HCT116 (cell line): ENCODE measurements around the gene MXRA7. TPM values are rescaled to one million over a fixed set of nuclear protein-coding genes. Genes with fewer than 3 reads are reported as not detected.

Experiments used
- ATAC-seq: fragments of 200-7000 bp; cut with Tn5 transposase; 2 replicates; pipeline ENCODE4 v1.9.1; 2020; ENCODE audit warnings: mild to moderate bottlenecking, moderate library complexity
- BruUV-seq: library from RNA; stranded (reverse); fragments of 400-500 nt; replicated peaks from 2 replicates; lab custom pipeline; 2021; lab: Mats Ljungman, UMichigan
- CTCF ChIA-PET: fragments of 300-600 bp; sonication (Branson Sonifier 250); formaldehyde crosslinking; loops from one replicate; lab custom pipeline; 2021; ENCODE audit warnings: antibody characterized with exemption; lab: Charles Lee
- POLR2A ChIA-PET: fragments of 300-600, 350-600 bp; sonication (Branson Sonifier 250); formaldehyde crosslinking; loops from one replicate; lab custom pipeline; 2021; ENCODE audit warnings: antibody characterized with exemption; lab: Charles Lee
- RAD21 ChIA-PET, 2 experiments: fragments of 300-600 bp; sonication (Branson Sonifier 250); formaldehyde crosslinking; loops; one replicate each; lab custom pipeline; 2023; ENCODE audit warnings: low total read pairs in 2 of 2; ENCODE audit not compliant: uncharacterized antibody in 2 of 2, unreplicated experiment in 2 of 2, low non-redundant PET in 1 of 2; lab: Charles Lee
- DNase-seq: peaks from one replicate; pipeline ENCODE4 v3.0.0-alpha.2; 2010; ENCODE audit warnings: low read depth, low spot score
- H2AFZ ChIP-seq: fragments of 200-600 bp; shearing (Covaris generic), sonication (generic); 2 replicates; pipeline ENCODE4 v1.6.1; 2017; ENCODE audit warnings: low read depth, mixed run types, mixed read lengths, antibody characterized with exemption, low read length; ENCODE audit not compliant: poor library complexity, severe bottlenecking
- H3K27ac ChIP-seq: 2 replicates; pipeline ENCODE4 v1.5.1; 2012; ENCODE audit warnings: low read depth, low read length
- H3K27me3 ChIP-seq: fragments of 200-600 bp; sonication (generic); 2 replicates; pipeline ENCODE4 v1.6.1; 2016; ENCODE audit warnings: mixed run types, low read length, mixed read lengths; ENCODE audit not compliant: insufficient read depth
- H3K36me3 ChIP-seq, 2 experiments: fragments of 200-500 bp in 1 of 2; fragments of 200-600 bp in 1 of 2; sonication (Bioruptor generic) in 1 of 2; sonication (generic) in 1 of 2; 2 replicates each; pipeline versions ENCODE4 v1.5.1 to v1.6.1; 2014 to 2016; ENCODE audit warnings: low read length in 2 of 2, inconsistent platforms in 1 of 2, mixed read lengths in 1 of 2, mixed run types in 1 of 2; ENCODE audit not compliant: insufficient read depth in 2 of 2, control insufficient read depth in 1 of 2
- H3K4me1 ChIP-seq, 2 experiments: fragments of 200-600 bp in 1 of 2; sonication (generic) in 1 of 2; 2 replicates each; pipeline versions ENCODE4 v1.5.1 to v1.6.1; 2012 to 2017; ENCODE audit warnings: low read length in 2 of 2, inconsistent platforms in 1 of 2, mild to moderate bottlenecking in 1 of 2, mixed read lengths in 1 of 2, mixed run types in 1 of 2, moderate library complexity in 1 of 2; ENCODE audit not compliant: insufficient read depth in 2 of 2, control insufficient read depth in 1 of 2
- H3K4me2 ChIP-seq: fragments of 200-600 bp; sonication (generic); 2 replicates; pipeline ENCODE4 v1.6.1; 2017; ENCODE audit warnings: mixed run types, low read length, mixed read lengths
- H3K4me3 ChIP-seq, 2 experiments: fragments of 200-600 bp in 1 of 2; sonication (generic) in 1 of 2; replicated peaks in 1 of 2; 2 replicates each; pipeline ENCODE4 v1.5.1; 2011 to 2016; ENCODE audit warnings: low read length in 2 of 2, control low read depth in 1 of 2, low read depth in 1 of 2, mild to moderate bottlenecking in 1 of 2, mixed read lengths in 1 of 2, mixed run types in 1 of 2
- H3K79me2 ChIP-seq: fragments of 200-600 bp; sonication (generic); 2 replicates; pipeline ENCODE4 v1.6.1; 2017; ENCODE audit warnings: mild to moderate bottlenecking, mixed run types, low read length, moderate library complexity, mixed read lengths; ENCODE audit not compliant: insufficient read depth
- H3K9ac ChIP-seq: fragments of 200-600 bp; sonication (generic); 2 replicates; pipeline ENCODE4 v1.6.1; 2016; ENCODE audit warnings: low read length, mixed read lengths
- H3K9me2 ChIP-seq: fragments of 200-600 bp; sonication (generic), shearing (Covaris generic); 2 replicates; pipeline ENCODE4 v1.6.1; 2017; ENCODE audit warnings: mixed run types, mild to moderate bottlenecking, moderate library complexity; ENCODE audit not compliant: insufficient read depth
- H3K9me3 ChIP-seq, 2 experiments: fragments of 200-500 bp in 1 of 2; fragments of 200-600 bp in 1 of 2; sonication (Bioruptor generic) in 1 of 2; sonication (generic) in 1 of 2; 2 replicates each; pipeline ENCODE4 v1.6.1; 2014 to 2017; ENCODE audit warnings: low read length in 2 of 2, mixed read lengths in 2 of 2, inconsistent platforms in 1 of 2, low read depth in 1 of 2, mild to moderate bottlenecking in 1 of 2, mixed run types in 1 of 2, moderate library complexity in 1 of 2; ENCODE audit not compliant: control insufficient read depth in 1 of 2, insufficient read depth in 1 of 2
- H4K20me1 ChIP-seq: fragments of 200-600 bp; sonication (generic), shearing (Covaris generic); 2 replicates; pipeline ENCODE4 v1.6.1; 2017; ENCODE audit warnings: mixed run types, mild to moderate bottlenecking, moderate library complexity; ENCODE audit not compliant: insufficient read depth
- CBX3 ChIP-seq: IDR thresholded peaks from 2 replicates; pipeline ENCODE4 v1.6.1; 2012; ENCODE audit warnings: low read depth
- CEBPB ChIP-seq: IDR thresholded peaks from 2 replicates; pipeline ENCODE4 v1.6.1; 2012; ENCODE audit warnings: low read depth
- EGR1 ChIP-seq: IDR thresholded peaks from 2 replicates; pipeline ENCODE4 v1.6.1; 2012; ENCODE audit warnings: low read depth
- EZH2phosphoT487 ChIP-seq: fragments of 200-600 bp; IDR thresholded peaks from 2 replicates; pipeline ENCODE4 v1.6.1; 2018; ENCODE audit warnings: antibody characterized with exemption, borderline replicate concordance
- POLR2A ChIP-seq: IDR thresholded peaks from 2 replicates; pipeline ENCODE4 v1.7.0; 2011; ENCODE audit warnings: borderline replicate concordance; ENCODE audit not compliant: insufficient read depth, insufficient read length; ENCODE audit errors: extremely low read depth
- RAD21 ChIP-seq: IDR thresholded peaks from 2 replicates; pipeline ENCODE4 v1.6.1; 2012; ENCODE audit warnings: low read depth, mild to moderate bottlenecking
- SIN3A ChIP-seq: IDR thresholded peaks from 2 replicates; pipeline ENCODE4 v1.6.1; 2012; ENCODE audit warnings: low read depth
- YY1 ChIP-seq: IDR thresholded peaks from 2 replicates; pipeline ENCODE4 v1.6.1; 2011; ENCODE audit warnings: low read length, low read depth, moderate library complexity, mild to moderate bottlenecking; ENCODE audit not compliant: insufficient replicate concordance; ENCODE audit errors: extremely low read depth
- intact Hi-C: fragments of 100-400 bp; cut with micrococcal nuclease; formaldehyde crosslinking; loops from 2 replicates; pipeline ENCODE4 v1.10.0; 2022
- total RNA-seq: library from RNA; stranded (reverse); gene quantifications from one replicate; pipeline ENCODE4 v1.2.1, GENCODE V29; 2021; ENCODE audit not compliant: unreplicated experiment
- TF ChIP-seq, protein P1 (sequence below): IDR thresholded peaks from 2 replicates; pipeline ENCODE4 v1.6.1; 2012; ENCODE audit warnings: low read depth
- TF ChIP-seq, protein P2 (sequence below), 3 experiments: fragments of 200-600 bp in 1 of 3; sonication (generic) in 1 of 3; IDR thresholded peaks in 2 of 3; conservative IDR thresholded peaks in 1 of 3; 2 replicates each; pipeline ENCODE4 v1.5.1; 2012 to 2017; ENCODE audit warnings: low read depth in 2 of 3, low read length in 2 of 3, antibody characterized with exemption in 1 of 3, borderline replicate concordance in 1 of 3, control low read depth in 1 of 3, mild to moderate bottlenecking in 1 of 3, mixed read lengths in 1 of 3, mixed run types in 1 of 3, moderate library complexity in 1 of 3; ENCODE audit not compliant: insufficient read depth in 1 of 3
- TF ChIP-seq, protein P3 (sequence below): IDR thresholded peaks from 2 replicates; pipeline ENCODE4 v1.6.1; 2011; ENCODE audit warnings: mild to moderate bottlenecking, low read length, moderate library complexity; ENCODE audit not compliant: insufficient replicate concordance; ENCODE audit errors: extremely low read depth

Gene MXRA7
- total RNA-seq, 1 experiment from 2014 or later = 57.1 TPM

DNA sequence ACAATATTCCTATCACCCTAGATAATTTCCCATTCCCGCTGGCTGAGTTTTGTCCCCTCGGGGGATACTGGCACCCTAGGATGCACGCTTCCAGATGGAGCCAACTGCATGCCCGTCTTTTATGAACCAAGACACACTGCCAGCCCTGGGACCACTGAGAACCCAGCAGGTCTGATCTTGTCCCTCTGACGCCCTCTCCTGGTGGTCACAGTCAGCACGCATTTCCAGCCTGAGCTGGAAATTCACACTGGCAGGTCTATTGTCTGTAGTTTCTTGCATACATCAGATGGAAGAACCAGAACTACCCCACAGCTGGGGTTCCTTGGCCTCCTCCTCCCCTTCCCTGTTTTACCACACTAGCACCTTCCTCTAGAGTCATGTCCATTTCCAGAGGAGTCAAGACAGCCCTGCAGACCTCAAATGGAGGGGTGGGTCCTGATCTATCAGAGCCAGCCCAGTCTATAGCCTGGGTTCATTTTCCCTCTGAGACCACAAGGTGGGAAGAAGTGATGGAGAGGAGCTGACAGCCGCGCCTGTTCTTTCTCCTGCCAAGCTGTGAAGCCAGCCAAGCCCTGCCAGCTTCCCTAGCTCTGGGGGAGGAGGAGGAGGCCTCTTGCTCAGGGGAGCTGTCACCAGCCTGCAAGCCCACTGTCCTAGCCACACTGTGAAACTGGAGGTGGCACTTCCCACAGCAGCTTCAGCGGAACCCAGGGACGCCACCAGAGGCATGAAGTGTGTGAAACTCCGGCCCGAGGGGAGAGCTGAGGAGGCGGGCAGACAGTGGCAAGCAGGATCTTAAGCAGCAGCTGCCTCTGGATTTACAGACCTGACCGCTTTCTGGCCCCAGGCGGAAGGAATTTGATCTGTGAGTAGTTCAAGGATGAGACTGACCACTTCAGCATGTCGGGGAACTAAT is 29.3 kb downstream of the MXRA7 start:
- no peaks in the 10 kb centered on the region for H3K27me3 ChIP-seq
- no peak overlapping the region for H3K27ac ChIP-seq
- BruUV-seq = no TSS peak
- no peaks in the 10 kb centered on the region for H3K9me2 ChIP-seq
- CTCF ChIA-PET = interaction anchor here (0.6 to 2.8 kb wide), 31 partner anchors 9 to 386 kb away, joined by 3 to 33 read pairs (median 4); partner anchors contain the start of genes MXRA7, PRCD and ST6GALNAC2
- intact Hi-C loops = loop anchor here (1.0 kb wide), 2 partner anchors 123 to 158 kb away; no protein-coding TSS in a partner anchor
- no peaks in the 10 kb centered on the region for H3K4me1 ChIP-seq
- H3K36me3 ChIP-seq = peaks cover 0 to 2% of the 10 kb centered on the region in 2 experiments; a peak in 1 of 4 replicates
- no peaks in the 10 kb centered on the region for H3K79me2 ChIP-seq
- no peaks in the 10 kb centered on the region for H4K20me1 ChIP-seq
- DNase-seq = peak; percentile 56
- no peak overlapping the region for H3K4me3 ChIP-seq
- POLR2A ChIA-PET = interaction anchor here (1.2 to 3.5 kb wide), 3 partner anchors 10 to 158 kb away, joined by 4 to 17 read pairs (median 7); no protein-coding TSS in a partner anchor
- TF ChIP-seq, protein P1, sequence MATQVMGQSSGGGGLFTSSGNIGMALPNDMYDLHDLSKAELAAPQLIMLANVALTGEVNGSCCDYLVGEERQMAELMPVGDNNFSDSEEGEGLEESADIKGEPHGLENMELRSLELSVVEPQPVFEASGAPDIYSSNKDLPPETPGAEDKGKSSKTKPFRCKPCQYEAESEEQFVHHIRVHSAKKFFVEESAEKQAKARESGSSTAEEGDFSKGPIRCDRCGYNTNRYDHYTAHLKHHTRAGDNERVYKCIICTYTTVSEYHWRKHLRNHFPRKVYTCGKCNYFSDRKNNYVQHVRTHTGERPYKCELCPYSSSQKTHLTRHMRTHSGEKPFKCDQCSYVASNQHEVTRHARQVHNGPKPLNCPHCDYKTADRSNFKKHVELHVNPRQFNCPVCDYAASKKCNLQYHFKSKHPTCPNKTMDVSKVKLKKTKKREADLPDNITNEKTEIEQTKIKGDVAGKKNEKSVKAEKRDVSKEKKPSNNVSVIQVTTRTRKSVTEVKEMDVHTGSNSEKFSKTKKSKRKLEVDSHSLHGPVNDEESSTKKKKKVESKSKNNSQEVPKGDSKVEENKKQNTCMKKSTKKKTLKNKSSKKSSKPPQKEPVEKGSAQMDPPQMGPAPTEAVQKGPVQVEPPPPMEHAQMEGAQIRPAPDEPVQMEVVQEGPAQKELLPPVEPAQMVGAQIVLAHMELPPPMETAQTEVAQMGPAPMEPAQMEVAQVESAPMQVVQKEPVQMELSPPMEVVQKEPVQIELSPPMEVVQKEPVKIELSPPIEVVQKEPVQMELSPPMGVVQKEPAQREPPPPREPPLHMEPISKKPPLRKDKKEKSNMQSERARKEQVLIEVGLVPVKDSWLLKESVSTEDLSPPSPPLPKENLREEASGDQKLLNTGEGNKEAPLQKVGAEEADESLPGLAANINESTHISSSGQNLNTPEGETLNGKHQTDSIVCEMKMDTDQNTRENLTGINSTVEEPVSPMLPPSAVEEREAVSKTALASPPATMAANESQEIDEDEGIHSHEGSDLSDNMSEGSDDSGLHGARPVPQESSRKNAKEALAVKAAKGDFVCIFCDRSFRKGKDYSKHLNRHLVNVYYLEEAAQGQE = no peak
- TF ChIP-seq EZH2phosphoT487 = no peak
- no peak for TF ChIP-seq EGR1
- TF ChIP-seq, protein P2, sequence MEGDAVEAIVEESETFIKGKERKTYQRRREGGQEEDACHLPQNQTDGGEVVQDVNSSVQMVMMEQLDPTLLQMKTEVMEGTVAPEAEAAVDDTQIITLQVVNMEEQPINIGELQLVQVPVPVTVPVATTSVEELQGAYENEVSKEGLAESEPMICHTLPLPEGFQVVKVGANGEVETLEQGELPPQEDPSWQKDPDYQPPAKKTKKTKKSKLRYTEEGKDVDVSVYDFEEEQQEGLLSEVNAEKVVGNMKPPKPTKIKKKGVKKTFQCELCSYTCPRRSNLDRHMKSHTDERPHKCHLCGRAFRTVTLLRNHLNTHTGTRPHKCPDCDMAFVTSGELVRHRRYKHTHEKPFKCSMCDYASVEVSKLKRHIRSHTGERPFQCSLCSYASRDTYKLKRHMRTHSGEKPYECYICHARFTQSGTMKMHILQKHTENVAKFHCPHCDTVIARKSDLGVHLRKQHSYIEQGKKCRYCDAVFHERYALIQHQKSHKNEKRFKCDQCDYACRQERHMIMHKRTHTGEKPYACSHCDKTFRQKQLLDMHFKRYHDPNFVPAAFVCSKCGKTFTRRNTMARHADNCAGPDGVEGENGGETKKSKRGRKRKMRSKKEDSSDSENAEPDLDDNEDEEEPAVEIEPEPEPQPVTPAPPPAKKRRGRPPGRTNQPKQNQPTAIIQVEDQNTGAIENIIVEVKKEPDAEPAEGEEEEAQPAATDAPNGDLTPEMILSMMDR (IDR thresholded peaks at IDR 0.05 in 2 of 3, conservative IDR thresholded peaks at IDR 0.05 in 1 of 3; ENCODE audit: borderline replicate concordance in 1 of 3, insufficient read depth in 1 of 3, low read depth in 2 of 3, low read length in 2 of 3) = peak; percentile 90 to 99 (median 96)
- TF ChIP-seq POLR2A = no peak
- TF ChIP-seq YY1 = no peak
- TF ChIP-seq RAD21 = peak; percentile 91
- TF ChIP-seq, protein P3, sequence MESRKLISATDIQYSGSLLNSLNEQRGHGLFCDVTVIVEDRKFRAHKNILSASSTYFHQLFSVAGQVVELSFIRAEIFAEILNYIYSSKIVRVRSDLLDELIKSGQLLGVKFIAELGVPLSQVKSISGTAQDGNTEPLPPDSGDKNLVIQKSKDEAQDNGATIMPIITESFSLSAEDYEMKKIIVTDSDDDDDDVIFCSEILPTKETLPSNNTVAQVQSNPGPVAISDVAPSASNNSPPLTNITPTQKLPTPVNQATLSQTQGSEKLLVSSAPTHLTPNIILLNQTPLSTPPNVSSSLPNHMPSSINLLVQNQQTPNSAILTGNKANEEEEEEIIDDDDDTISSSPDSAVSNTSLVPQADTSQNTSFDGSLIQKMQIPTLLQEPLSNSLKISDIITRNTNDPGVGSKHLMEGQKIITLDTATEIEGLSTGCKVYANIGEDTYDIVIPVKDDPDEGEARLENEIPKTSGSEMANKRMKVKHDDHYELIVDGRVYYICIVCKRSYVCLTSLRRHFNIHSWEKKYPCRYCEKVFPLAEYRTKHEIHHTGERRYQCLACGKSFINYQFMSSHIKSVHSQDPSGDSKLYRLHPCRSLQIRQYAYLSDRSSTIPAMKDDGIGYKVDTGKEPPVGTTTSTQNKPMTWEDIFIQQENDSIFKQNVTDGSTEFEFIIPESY = no peak
- TF ChIP-seq CEBPB = no peak
- no peak for TF ChIP-seq SIN3A
- TF ChIP-seq CBX3 = no peak
- H3K9me3 ChIP-seq = no peaks in the 10 kb centered on the region
- RAD21 ChIA-PET = interaction anchor here (0.6 to 1.5 kb wide), 4 partner anchors 10 to 158 kb away, joined by 3 to 5 read pairs (median 4); no protein-coding TSS in a partner anchor
- H3K4me2 ChIP-seq = no peak overlapping the region
- ATAC-seq = peak; percentile 89
- H3K9ac ChIP-seq = no peak overlapping the region
- H2AFZ ChIP-seq = no peak overlapping the region
